HepG2 (cell line): ENCODE data around the gene ZKSCAN3. TPM values are rescaled to one million over a fixed set of nuclear protein-coding genes. Genes with fewer than 3 reads are reported as not detected.

Experiments
- HHEX ChIP-seq: IDR thresholded peaks from 2 replicates; pipeline ENCODE4 v1.6.1; 2016; ENCODE audit warnings: control low read depth
- NFATC3 ChIP-seq: sonication (generic); formaldehyde crosslinking; IDR thresholded peaks from 2 replicates; pipeline ENCODE4 v1.5.1; 2020; ENCODE audit warnings: mild to moderate bottlenecking, missing genetic modification reagents
- RBM22 ChIP-seq: fragments of 200-400 bp; formaldehyde crosslinking; optimal IDR thresholded peaks from 2 replicates; pipeline ENCODE3; 2017; ENCODE audit warnings: mild to moderate bottlenecking, low read length, moderate library complexity
- SMARCC2 ChIP-seq: fragments of 450-650 bp; IDR thresholded peaks from 2 replicates; pipeline ENCODE4 v1.6.1; 2017; ENCODE audit warnings: antibody characterized with exemption, mild to moderate bottlenecking
- ZNF44 ChIP-seq: sonication (generic); formaldehyde crosslinking; IDR thresholded peaks from 2 replicates; pipeline ENCODE4 v1.5.1; 2020; ENCODE audit warnings: mild to moderate bottlenecking, missing genetic modification reagents
- polyA plus RNA-seq, 8 experiments: library from polyadenylated mRNA; depleted of rRNA in 3 of 8; stranded (reverse) in 7 of 8; unstranded in 1 of 8; fragments of >200 nt; fragmentation: Illumina TruSeq in 4 of 8; extraction: Trizol in 4 of 8; gene quantifications; 2 replicates each; pipeline versions ENCODE4 v1.2.1 to v1.2.3, GENCODE V29; 2011 to 2016; ENCODE audit warnings: low read depth in 4 of 8, missing spikeins in 1 of 8, mixed read lengths in 1 of 8; ENCODE audit not compliant: insufficient read depth in 1 of 8
- total RNA-seq, 5 experiments: library from RNA; depleted of rRNA; stranded (reverse); fragments of >200 nt; fragmentation: Illumina TruSeq; extraction: Trizol; gene quantifications; 2 replicates each; pipeline ENCODE4 v1.2.3, GENCODE V29; 2016; ENCODE audit warnings: low read depth in 1 of 5
- TF ChIP-seq, protein P1 (sequence below): sonication (generic); formaldehyde crosslinking; IDR thresholded peaks from 2 replicates; pipeline ENCODE4; 2020; ENCODE audit warnings: missing genetic modification reagents, mild to moderate bottlenecking, borderline replicate concordance
- TF ChIP-seq, protein P2 (sequence below), 2 experiments: sonication (generic) in 1 of 2; formaldehyde crosslinking in 1 of 2; IDR thresholded peaks; 2 replicates each; pipeline versions ENCODE4 v1.4.0 to v1.6.1; 2018 to 2020; ENCODE audit warnings: missing genetic modification reagents in 2 of 2, borderline replicate concordance in 1 of 2, low read depth in 1 of 2, mild to moderate bottlenecking in 1 of 2, missing biosample characterization in 1 of 2
- TF ChIP-seq, protein P3 (sequence below): sonication (generic); formaldehyde crosslinking; IDR thresholded peaks from 2 replicates; pipeline ENCODE4 v1.4.0; 2020; ENCODE audit warnings: mild to moderate bottlenecking, missing genetic modification reagents
- TF ChIP-seq, protein P4 (sequence below): sonication (generic); formaldehyde crosslinking; IDR thresholded peaks from 2 replicates; pipeline ENCODE4 v1.4.0; 2020; ENCODE audit warnings: missing genetic modification reagents, borderline replicate concordance
- TF ChIP-seq, protein P5 (sequence below): sonication (generic); formaldehyde crosslinking; IDR thresholded peaks from 2 replicates; pipeline ENCODE4 v1.8.0; 2022; ENCODE audit warnings: mild to moderate bottlenecking, missing genetic modification reagents; ENCODE audit not compliant: insufficient replicate concordance
- TF ChIP-seq, protein P6 (sequence below): sonication (generic); formaldehyde crosslinking; IDR thresholded peaks from 2 replicates; pipeline ENCODE4 v1.4.0; 2020; ENCODE audit warnings: mild to moderate bottlenecking, missing genetic modification reagents

ZKSCAN3 gene
- total and polyA plus RNA-seq, 2 of the 13 experiments (the other 11 are each of a cell fraction or from before 2014, with no cell fraction given), result 3.3 to 7.4 TPM

DNA sequence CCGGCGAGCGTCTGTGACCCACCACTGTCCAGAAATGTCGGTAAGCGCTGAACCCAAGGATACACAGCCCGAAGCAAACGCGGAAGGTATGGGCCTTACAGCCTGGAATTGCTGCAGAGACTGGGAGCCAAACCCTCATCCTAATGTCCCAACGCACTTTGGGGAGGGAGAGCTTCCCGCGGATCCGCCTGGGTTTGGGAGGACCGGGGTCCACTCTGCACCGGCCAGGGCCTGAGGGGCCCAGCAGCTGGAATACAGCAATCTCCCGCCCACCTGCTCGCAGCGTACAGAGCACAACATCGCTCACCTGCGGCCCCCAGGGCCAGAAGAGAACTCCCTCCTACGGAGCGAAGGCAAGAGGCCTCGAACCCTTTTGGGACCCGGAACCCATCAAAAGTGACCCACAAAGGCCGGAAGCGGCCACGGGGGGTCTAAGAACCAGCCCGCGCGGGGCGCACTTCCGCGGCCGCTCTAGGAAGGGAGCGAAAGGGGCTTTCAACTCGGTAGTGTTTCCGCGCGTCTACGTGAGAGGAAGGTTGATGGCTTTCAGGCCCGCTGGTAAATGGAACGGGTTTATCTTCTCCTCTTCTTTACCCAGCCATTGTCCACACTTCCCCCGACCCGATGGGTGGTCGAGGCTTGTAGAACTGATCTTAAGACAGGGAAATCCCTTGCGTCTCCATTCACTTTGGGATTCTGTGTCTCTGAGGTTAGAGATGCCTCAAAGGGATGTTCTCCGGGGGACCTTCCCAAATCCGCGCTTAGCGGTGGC lies 49.8 kb downstream of the ZKSCAN3 start, which contains the start of gene ZSCAN12 (continued):
- TF ChIP-seq, protein P1, sequence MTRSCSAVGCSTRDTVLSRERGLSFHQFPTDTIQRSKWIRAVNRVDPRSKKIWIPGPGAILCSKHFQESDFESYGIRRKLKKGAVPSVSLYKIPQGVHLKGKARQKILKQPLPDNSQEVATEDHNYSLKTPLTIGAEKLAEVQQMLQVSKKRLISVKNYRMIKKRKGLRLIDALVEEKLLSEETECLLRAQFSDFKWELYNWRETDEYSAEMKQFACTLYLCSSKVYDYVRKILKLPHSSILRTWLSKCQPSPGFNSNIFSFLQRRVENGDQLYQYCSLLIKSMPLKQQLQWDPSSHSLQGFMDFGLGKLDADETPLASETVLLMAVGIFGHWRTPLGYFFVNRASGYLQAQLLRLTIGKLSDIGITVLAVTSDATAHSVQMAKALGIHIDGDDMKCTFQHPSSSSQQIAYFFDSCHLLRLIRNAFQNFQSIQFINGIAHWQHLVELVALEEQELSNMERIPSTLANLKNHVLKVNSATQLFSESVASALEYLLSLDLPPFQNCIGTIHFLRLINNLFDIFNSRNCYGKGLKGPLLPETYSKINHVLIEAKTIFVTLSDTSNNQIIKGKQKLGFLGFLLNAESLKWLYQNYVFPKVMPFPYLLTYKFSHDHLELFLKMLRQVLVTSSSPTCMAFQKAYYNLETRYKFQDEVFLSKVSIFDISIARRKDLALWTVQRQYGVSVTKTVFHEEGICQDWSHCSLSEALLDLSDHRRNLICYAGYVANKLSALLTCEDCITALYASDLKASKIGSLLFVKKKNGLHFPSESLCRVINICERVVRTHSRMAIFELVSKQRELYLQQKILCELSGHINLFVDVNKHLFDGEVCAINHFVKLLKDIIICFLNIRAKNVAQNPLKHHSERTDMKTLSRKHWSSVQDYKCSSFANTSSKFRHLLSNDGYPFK (CRISPR knock-in tag), result peak; percentile 95
- TF ChIP-seq SMARCC2 (no peak), HHEX (CRISPR knock-in tag) (no peak), RBM22 (no peak), NFATC3 (peak; percentile 53; the same call in 1 of the 2 replicates), ZNF44 (CRISPR knock-in tag) (peak; percentile 94)
- TF ChIP-seq, protein P2, sequence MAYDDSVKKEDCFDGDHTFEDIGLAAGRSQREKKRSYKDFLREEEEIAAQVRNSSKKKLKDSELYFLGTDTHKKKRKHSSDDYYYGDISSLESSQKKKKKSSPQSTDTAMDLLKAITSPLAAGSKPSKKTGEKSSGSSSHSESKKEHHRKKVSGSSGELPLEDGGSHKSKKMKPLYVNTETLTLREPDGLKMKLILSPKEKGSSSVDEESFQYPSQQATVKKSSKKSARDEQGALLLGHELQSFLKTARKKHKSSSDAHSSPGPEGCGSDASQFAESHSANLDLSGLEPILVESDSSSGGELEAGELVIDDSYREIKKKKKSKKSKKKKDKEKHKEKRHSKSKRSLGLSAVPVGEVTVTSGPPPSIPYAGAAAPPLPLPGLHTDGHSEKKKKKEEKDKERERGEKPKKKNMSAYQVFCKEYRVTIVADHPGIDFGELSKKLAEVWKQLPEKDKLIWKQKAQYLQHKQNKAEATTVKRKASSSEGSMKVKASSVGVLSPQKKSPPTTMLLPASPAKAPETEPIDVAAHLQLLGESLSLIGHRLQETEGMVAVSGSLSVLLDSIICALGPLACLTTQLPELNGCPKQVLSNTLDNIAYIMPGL (CRISPR knock-in tag; IDR thresholded peaks at IDR 0.05; ENCODE audit: borderline replicate concordance in 1 of 2, low read depth in 1 of 2), result peak; percentile 100
- TF ChIP-seq, protein P3, sequence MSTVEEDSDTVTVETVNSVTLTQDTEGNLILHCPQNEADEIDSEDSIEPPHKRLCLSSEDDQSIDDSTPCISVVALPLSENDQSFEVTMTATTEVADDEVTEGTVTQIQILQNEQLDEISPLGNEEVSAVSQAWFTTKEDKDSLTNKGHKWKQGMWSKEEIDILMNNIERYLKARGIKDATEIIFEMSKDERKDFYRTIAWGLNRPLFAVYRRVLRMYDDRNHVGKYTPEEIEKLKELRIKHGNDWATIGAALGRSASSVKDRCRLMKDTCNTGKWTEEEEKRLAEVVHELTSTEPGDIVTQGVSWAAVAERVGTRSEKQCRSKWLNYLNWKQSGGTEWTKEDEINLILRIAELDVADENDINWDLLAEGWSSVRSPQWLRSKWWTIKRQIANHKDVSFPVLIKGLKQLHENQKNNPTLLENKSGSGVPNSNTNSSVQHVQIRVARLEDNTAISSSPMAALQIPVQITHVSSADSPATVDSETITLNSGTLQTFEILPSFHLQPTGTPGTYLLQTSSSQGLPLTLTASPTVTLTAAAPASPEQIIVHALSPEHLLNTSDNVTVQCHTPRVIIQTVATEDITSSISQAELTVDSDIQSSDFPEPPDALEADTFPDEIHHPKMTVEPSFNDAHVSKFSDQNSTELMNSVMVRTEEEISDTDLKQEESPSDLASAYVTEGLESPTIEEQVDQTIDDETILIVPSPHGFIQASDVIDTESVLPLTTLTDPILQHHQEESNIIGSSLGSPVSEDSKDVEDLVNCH (CRISPR knock-in tag), result peak; percentile 83; the same call in 1 of the 2 replicates
- TF ChIP-seq, protein P4, sequence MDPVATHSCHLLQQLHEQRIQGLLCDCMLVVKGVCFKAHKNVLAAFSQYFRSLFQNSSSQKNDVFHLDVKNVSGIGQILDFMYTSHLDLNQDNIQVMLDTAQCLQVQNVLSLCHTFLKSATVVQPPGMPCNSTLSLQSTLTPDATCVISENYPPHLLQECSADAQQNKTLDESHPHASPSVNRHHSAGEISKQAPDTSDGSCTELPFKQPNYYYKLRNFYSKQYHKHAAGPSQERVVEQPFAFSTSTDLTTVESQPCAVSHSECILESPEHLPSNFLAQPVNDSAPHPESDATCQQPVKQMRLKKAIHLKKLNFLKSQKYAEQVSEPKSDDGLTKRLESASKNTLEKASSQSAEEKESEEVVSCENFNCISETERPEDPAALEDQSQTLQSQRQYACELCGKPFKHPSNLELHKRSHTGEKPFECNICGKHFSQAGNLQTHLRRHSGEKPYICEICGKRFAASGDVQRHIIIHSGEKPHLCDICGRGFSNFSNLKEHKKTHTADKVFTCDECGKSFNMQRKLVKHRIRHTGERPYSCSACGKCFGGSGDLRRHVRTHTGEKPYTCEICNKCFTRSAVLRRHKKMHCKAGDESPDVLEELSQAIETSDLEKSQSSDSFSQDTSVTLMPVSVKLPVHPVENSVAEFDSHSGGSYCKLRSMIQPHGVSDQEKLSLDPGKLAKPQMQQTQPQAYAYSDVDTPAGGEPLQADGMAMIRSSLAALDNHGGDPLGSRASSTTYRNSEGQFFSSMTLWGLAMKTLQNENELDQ (CRISPR knock-in tag), result no peak
- TF ChIP-seq, protein P5, sequence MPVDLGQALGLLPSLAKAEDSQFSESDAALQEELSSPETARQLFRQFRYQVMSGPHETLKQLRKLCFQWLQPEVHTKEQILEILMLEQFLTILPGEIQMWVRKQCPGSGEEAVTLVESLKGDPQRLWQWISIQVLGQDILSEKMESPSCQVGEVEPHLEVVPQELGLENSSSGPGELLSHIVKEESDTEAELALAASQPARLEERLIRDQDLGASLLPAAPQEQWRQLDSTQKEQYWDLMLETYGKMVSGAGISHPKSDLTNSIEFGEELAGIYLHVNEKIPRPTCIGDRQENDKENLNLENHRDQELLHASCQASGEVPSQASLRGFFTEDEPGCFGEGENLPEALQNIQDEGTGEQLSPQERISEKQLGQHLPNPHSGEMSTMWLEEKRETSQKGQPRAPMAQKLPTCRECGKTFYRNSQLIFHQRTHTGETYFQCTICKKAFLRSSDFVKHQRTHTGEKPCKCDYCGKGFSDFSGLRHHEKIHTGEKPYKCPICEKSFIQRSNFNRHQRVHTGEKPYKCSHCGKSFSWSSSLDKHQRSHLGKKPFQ (CRISPR knock-in tag), result peak; percentile 72
- TF ChIP-seq, protein P6, sequence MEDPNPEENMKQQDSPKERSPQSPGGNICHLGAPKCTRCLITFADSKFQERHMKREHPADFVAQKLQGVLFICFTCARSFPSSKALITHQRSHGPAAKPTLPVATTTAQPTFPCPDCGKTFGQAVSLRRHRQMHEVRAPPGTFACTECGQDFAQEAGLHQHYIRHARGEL (CRISPR knock-in tag), result 0 out of 2 replicates have a peak, but pooled peaks have one; percentile 46
